Thyroid gland (tissue), 4 donors: ENCODE measurements around the gene ANAPC1. TPM values are rescaled to one million over a fixed set of nuclear protein-coding genes. Genes with fewer than 3 reads are reported as not detected.

Experiments used
- DNase-seq, 2 donors: peaks; one replicate each; pipeline ENCODE4 v3.0.0-alpha.2; 2019
- H3K27ac ChIP-seq, 3 donors: fragments of 200-600 bp; sonication (generic); 1 replicate in 2 of 3; 2 replicates in 1 of 3; pipeline ENCODE4 v1.5.1; 2016 to 2019; ENCODE audit warnings: mild to moderate bottlenecking in 1 of 3, moderate library complexity in 1 of 3
- H3K27me3 ChIP-seq: fragments of 200-600 bp; sonication (generic); one replicate; pipeline ENCODE4 v1.5.1; 2019
- H3K36me3 ChIP-seq, 2 donors: fragments of 200-600 bp; sonication (generic); one replicate each; pipeline ENCODE4 v1.5.1; 2016 to 2019
- H3K4me1 ChIP-seq, 2 donors: fragments of 200-600 bp; sonication (generic); one replicate each; pipeline ENCODE4 v1.5.1; 2017 to 2019
- H3K4me3 ChIP-seq, 3 donors: fragments of 200-600 bp; sonication (generic); replicated peaks in 1 of 3; 1 replicate in 2 of 3; 2 replicates in 1 of 3; pipeline ENCODE4 v1.5.1; 2016; ENCODE audit warnings: mild to moderate bottlenecking in 1 of 3
- H3K9me3 ChIP-seq: fragments of 200-600 bp; sonication (generic); one replicate; pipeline ENCODE4 v1.5.1; 2017
- POLR2A ChIP-seq, 2 donors: fragments of 450-650 bp; IDR thresholded peaks; one replicate each; pipeline ENCODE4 v1.6.1; 2017; ENCODE audit warnings: antibody characterized with exemption in 2 of 2, mild to moderate bottlenecking in 2 of 2, moderate library complexity in 1 of 2
- WGBS, 2 donors: methylation state at CpG; one replicate each; pipeline ENCODE4 v1.1.5; 2017; 5-methylcytosine and 5-hydroxymethylcytosine counted together
- intact Hi-C: fragments of 100-400 bp; cut with DNase I; formaldehyde crosslinking; loops from one replicate; pipeline ENCODE4 v1.15.1; 2023
- total RNA-seq, 4 donors: library from RNA; depleted of rRNA; stranded (reverse); fragments of >200 nt; gene quantifications; one replicate each; pipeline ENCODE4 v1.2.3, GENCODE V29; 2016
- TF ChIP-seq, protein P1 (sequence below), 6 experiments: fragments of 200-600 bp in 3 of 6; fragments of 450-650 bp in 3 of 6; sonication (generic) in 3 of 6; IDR thresholded peaks; one replicate each; pipeline ENCODE4 v1.5.1; 2016 to 2019; ENCODE audit warnings: antibody characterized with exemption in 6 of 6, mild to moderate bottlenecking in 2 of 6, inconsistent platforms in 1 of 6, moderate library complexity in 1 of 6

Gene ANAPC1
- total RNA-seq, 4 donors from 2014 or later = 40.6 to 62.6 (median 55.1) TPM

GRCh38 chr2:111903930-111904439 is 20.0 kb upstream of the ANAPC1 start:
- no peaks in the 10 kb centered on the region for H3K9me3 ChIP-seq
- H3K36me3 ChIP-seq = no peaks in the 10 kb centered on the region
- intact Hi-C loops = loop anchor here (5.0 kb wide), 1 partner anchor 43 kb away; no protein-coding TSS in a partner anchor
- no peak overlapping the region for H3K4me3 ChIP-seq
- peak overlapping the region in 1 of 3 donors; percentile 34 for H3K27ac ChIP-seq
- no peaks in the 10 kb centered on the region for H3K27me3 ChIP-seq
- DNase-seq = no peak
- 89 to 90% methylated on average over 5 of the region's 5 CpGs for WGBS, 2 donors
- TF ChIP-seq POLR2A (IDR thresholded peaks at IDR 0.05) = no peak
- TF ChIP-seq, protein P1, sequence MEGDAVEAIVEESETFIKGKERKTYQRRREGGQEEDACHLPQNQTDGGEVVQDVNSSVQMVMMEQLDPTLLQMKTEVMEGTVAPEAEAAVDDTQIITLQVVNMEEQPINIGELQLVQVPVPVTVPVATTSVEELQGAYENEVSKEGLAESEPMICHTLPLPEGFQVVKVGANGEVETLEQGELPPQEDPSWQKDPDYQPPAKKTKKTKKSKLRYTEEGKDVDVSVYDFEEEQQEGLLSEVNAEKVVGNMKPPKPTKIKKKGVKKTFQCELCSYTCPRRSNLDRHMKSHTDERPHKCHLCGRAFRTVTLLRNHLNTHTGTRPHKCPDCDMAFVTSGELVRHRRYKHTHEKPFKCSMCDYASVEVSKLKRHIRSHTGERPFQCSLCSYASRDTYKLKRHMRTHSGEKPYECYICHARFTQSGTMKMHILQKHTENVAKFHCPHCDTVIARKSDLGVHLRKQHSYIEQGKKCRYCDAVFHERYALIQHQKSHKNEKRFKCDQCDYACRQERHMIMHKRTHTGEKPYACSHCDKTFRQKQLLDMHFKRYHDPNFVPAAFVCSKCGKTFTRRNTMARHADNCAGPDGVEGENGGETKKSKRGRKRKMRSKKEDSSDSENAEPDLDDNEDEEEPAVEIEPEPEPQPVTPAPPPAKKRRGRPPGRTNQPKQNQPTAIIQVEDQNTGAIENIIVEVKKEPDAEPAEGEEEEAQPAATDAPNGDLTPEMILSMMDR (IDR thresholded peaks at IDR 0.05) = no peak
- H3K4me1 ChIP-seq = peaks cover 38 to 42% of the 10 kb centered on the region in 2 donors

- H3K27me3 ChIP-seq = no peaks in the 10 kb centered on the region
- peak overlapping the region in 1 of 3 donors; percentile 34 for H3K27ac ChIP-seq
- intact Hi-C loops = loop anchor here (5.0 kb wide), 1 partner anchor 44 kb away; no protein-coding TSS in a partner anchor
- TF ChIP-seq POLR2A (IDR thresholded peaks at IDR 0.05) = no peak
- TF ChIP-seq, protein P1 (IDR thresholded peaks at IDR 0.05) = no peak
- no peaks in the 10 kb centered on the region for H3K36me3 ChIP-seq
- no peaks in the 10 kb centered on the region for H3K9me3 ChIP-seq
- WGBS, 2 donors = 61 to 76% methylated on average over 3 of the region's 3 CpGs
- no peak for DNase-seq
- no peak overlapping the region for H3K4me3 ChIP-seq
- peaks cover 35 to 37% of the 10 kb centered on the region in 2 donors for H3K4me1 ChIP-seq
These were observed 19.5 kb upstream of the ANAPC1 start for GRCh38 chr2:111903516-111903915.

GRCh38 chr2:111900859-111901258 is 16.9 kb upstream of the ANAPC1 start:
- Histone ChIP-seq H3K9me3 (no peaks in the 10 kb centered on the region), H3K27ac (peak overlapping the region in 1 of 3 donors; percentile 7), H3K36me3 (no peaks in the 10 kb centered on the region), H3K4me1 (peaks cover 8 to 19% of the 10 kb centered on the region in 2 donors), H3K4me3 (no peak overlapping the region), H3K27me3 (no peaks in the 10 kb centered on the region)
- peak; percentile 28 to 49 for DNase-seq
- TF ChIP-seq POLR2A (IDR thresholded peaks at IDR 0.05) = no peak
- TF ChIP-seq, protein P1 (IDR thresholded peaks at IDR 0.05) = peak in 3 of 6 experiments; percentile 37 to 46 (median 42)
- intact Hi-C loops = loop anchor here (5.0 kb wide), 1 partner anchor 46 kb away; no protein-coding TSS in a partner anchor
- WGBS, 2 donors = 40 to 45% methylated on average over 3 of the region's 3 CpGs

DNA sequence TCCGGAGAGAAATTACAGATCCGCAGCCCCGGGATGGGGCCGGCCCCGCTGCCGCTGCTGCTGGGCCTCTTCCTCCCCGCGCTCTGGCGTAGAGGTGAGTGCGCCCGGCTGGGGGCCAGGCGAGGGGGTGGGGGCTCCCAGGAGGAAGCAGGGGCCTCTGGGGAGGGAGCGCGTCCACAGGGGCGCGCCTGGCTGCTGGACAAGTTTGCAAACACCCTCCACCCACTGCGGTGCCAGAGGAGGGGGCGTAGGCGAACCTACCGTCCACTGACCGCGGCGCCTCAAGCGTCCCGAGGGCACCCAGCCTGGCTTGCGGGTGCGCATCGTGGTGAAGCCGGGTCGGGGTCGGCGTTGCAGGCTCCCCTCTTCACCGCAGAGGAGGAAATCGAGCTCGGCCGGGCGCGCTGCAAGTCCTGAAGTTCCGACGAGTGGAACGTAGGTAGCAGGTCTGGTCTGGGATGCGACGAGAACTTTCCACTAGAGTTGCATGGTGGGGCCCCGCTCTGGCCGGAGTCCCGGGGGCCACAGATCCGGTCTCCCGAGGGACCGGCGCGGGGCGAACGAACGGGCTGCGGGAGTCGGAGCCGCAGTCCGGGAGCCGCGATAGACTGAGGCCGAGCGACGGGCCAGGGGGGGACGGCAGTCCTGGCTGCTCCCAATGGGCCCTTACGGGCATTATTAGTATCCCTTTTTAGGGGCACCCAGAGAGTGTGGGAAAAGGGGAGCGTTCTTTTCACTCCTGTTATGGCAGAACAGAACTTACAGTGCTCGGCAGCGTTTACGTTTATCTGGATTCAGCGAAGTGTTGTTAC is 14.9 kb upstream of the ANAPC1 start:
- intact Hi-C loops = no loop called here
- WGBS, 2 donors = 0 to 2% methylated on average over 6 to 27 of the region's 70 CpGs
- TF ChIP-seq, protein P1 (IDR thresholded peaks at IDR 0.05) = peak in 1 of 6 experiments; percentile 9
- no peak for TF ChIP-seq POLR2A (IDR thresholded peaks at IDR 0.05)

More for the DNA sequence above, 14.9 kb upstream of the ANAPC1 start:
- Histone ChIP-seq H3K36me3 (no peaks in the 10 kb centered on the region), H3K9me3 (no peaks in the 10 kb centered on the region), H3K27me3 (no peaks in the 10 kb centered on the region), H3K27ac (peak overlapping the region; percentile 89 to 92 (median 89)), H3K4me3 (peak overlapping the region; percentile 73 to 89 (median 85)), H3K4me1 (peaks cover 0 to 13% of the 10 kb centered on the region in 2 donors)
- peak; percentile 51 to 58 for DNase-seq
